DMS153 (cell line): ENCODE results near the gene GLUD1.
"Not testable (repeated sequence)": the region's sequence is repeated elsewhere in the genome, so short reads cannot be mapped to it uniquely, and the experiment has no call there.

Experiments
- DNase-seq: peaks from one replicate; lab custom pipeline; 2025; lab: John Stamatoyannopoulos, UW

The GLUD1 gene

DNA sequence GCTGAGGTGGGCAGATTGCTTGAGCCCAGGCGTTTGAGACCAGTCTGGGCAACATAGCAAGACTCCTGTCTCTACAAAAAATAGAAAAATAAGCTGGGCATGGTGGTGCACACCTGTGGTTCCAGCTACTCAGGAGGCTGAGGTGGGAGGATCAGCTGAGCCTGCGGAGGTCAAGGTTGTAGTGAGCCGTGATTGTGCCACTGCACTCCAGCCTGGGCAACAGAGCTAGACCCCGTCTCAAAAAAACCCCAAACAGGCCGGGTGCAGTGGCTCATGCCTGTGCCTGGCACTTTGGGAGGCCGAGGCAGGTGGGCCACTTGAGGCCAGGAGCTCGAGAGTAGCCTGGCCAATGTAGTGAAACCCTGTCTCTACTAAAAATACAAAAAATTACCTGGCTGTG is 51.1 kb downstream of the GLUD1 start:
- not testable (repeated sequence) for DNase-seq

DNA sequence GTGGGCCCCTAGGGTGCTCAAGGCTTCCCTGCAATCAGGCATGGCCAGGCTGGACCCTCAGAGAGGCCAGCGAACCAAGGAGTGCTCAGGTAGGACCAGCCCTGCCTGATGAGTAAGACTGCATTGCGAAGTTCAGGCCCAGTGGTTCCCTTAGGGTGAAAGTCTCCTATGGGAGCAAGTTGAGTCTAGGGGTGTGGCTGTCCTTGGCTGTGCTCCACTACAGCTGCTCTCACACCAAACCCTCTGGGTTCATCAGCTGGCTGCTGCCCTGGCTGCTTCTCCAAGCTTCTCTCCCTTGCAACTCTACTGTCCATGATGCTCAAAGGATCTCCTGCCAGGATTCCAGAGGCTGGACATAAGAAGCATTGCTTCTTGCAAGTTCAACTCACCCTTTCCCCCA is 55.9 kb downstream of the GLUD1 start:
- DNase-seq = no peak

DNA sequence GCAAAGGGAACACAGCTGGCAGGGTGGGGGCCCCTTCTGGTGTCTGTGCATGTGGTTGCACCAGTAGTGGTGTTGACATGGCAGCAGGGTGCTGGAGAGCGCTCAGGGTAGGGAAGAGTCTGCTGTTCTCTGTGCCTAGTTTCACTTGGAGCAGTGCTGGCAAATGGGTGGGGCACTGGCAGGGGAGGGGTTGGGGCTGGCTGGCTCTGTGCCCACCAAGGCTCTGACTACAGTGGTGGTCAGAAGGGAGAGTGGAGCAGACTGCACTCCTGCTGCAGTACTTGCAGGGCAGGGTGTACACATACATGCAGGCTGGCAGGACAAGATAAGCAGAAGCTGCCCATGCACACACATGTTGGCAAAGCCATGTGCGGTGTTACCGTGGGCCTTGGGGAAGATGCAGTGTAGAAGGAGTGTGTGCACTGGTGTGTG is 56.3 kb downstream of the GLUD1 start:
- DNase-seq = no peak

DNA sequence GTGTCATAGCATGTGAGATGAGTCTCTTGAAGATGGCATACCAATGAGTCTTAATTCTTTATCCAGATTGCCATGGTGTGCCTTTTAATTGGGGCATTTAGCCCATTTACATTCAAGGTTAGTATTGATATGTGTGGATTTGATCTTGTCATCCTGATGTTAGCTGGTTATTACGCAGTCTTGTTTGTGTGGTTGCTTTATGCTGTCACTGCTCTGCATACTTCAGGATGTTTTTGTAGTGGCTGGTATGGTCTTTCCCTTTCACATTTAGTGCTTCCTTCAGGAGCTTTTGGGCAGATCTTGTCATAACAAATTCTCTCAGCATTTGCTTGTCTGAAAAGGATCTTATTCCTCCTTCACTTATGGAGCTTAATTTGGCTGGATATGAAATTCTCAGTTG is 58.0 kb downstream of the GLUD1 start:
- no peak for DNase-seq

DNA sequence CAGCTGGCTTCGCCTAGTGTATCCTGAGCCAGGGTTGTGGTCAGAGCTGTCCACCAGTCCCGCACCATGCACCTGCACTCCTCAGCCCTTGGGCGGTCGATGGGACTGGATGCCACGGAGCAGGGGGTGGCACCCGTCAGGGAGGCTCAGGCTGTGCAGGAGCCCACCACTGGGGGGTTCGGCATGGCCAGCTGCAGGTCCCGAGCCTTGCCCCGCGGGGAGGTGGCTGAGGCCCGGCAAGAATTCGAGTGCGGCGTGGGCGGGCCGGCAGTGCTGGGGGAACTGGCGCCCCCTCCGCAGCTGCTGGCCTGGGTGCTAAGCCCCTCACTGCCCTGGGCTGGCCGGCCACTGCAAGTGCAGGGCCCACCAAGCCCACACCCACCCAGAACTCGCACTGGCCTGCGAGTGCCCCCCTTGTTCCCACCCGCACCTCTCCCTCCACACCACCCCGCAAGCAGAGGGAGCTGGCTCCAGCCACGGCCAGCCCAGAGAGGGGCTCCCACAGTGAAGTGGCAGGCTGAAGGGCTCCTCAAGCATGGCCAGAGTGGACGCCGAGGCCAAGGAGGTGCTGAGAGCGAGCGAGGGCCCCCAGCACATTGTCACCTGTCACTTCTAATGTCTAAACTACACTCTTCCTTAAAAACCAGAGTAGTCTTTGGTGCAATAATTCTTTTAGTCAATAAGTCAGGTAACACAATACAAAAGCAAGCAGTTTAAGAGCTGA is 63.6 kb downstream of the GLUD1 start:
- no peak for DNase-seq

DNA sequence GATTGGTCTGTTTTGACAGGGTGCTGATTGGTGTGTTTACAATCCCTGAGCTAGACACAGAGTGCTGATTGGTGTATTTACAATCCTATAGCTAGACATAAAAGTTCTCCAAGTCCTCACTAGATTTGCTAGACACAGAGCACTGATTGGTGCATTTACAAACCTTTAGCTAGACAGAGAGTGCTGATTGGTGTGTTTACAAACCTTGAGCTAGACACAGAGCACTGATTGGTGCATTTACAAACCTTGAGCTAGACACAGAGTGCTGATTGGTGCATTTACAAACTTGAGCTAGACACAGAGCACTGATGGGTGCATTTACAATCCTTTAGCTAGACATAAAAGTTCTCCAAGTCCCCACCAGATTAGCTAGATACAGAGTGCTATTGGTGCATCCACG is 64.2 kb downstream of the GLUD1 start:
- not testable (repeated sequence) for DNase-seq

DNA sequence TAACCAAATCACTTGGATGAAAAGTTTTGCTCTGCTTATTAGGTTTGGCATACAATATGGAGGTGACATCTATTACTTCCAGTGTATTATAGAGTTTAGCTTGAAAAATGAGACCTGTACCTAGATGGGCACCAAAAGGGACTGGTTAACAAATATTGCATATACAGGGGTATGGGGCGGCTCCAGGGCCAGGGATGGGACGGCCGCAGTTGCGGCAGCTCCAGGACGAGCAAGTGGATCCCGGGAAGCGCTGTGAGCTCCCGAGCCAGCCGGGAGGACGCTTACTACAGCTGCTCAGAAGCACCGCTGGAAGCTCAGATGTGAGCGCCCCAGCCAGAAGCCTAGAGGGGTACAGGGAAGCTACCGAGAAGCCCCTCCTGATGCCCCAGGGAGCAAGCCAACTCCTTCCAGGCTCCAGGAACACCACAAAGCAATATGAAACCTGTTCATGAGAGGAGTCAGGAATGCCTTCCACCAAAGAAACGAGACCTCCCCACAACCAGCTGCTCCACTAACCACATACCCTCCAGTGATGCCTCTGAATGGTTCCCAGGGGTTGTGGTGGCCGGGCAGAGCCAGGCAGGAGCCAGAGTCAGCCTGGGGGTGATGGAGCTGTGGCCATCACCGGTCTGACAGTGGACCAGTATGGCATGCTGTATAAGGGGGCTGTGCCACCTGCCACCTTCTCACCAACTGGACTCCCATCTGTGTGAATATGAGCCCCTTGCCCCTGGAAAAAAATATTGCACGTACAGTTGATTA is 67.7 kb downstream of the GLUD1 start:
- not testable (repeated sequence) for DNase-seq

DNA sequence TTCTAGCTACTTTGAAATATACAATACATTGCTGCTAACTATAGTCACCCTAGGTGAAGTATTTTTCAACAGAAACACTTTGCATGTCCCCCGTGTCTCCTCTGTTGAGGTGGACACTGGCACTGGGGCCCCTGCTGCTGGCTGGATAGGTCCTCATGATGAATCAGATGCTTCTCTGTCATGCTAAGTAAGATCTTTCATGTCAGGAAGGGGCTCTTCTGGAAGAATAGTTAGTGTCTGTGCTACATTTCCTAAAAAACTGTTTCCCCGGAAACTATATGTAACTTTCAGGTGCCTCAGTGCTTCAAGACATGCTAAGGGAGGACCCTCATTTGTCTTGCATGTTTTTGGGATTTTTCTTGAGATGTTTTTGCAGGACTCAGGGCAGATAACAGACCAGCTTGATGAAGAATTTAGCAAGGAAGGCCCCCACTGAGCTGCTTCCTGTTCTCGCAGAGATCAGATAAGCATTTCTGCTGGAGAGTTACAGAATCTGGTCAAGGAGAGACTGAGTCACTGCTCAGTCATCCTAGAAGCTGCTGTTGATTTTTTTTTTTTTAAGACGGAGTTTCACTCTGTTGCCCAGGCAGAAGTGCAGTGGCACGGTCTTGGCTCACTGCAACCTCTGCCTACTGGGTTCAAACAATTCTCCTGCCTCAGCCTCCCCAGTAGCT is 69.2 kb downstream of the GLUD1 start:
- DNase-seq = not testable (repeated sequence)

DNA sequence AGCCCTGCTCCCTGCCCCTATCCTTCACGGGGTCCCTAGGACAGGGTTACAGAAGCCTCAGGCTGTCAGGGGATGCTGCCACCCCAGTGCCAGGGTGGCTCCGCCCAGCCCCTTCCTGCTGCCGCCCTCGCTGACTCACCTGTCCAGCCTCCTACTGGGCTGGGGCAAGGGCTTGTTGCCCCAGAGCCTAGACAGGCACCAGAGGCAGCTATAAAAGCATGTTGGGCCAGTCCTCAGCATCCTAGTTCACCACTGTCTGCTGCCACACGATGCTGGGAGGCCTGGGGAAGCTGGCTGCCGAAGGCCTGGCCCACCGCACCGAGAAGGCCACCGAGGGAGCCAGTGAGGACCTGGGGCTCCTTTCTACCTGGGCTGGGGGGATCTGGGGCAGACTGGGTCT is 74.6 kb downstream of the GLUD1 start, which contains the start of gene FAM25A:
FAM25A (plus strand) TSS at position 239 of the 400 bp plus-strand sequence; CDS start at position 270, 31 bp downstream.
- DNase-seq = not testable (repeated sequence)

DNA sequence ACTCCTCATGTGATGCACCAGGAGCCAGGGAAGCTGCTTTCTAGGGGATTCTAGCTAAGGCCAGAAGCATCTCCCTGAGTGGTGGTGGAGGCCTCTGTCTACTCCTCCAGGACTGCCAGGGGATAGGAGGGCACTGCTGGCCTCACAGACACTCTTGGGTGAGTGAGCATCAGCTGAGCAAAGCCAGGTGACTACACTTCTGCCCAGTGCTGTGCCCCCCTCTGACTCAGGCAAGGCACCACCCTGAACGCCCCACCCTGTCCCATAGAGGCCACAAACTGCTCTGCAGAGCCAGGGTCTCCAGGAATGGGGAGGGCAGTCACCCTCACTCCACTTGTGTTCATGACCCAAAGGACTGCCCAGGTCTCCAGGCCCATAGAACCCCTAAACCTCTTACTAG is 75.1 kb downstream of the GLUD1 start:
- not testable (repeated sequence) for DNase-seq

DNA sequence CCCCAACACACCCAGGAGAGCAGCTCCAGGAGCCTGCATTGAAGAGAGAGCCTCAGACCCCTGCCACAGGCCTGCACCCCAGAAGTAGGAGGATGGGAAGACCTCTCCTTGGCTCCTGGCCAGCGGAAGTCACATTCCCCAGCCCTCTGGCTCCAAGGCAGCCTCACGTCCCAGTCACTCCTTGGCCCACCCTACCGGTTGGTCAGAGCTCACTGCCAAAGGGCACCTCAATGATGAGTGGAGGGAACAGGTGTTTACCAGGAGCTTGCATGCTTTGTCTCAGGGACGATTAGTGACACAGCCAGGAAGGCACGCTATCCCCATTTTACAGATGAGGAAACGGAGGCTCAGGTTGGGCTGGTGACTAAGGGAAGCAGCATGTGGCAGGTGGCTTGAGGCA is 75.6 kb downstream of the GLUD1 start:
- DNase-seq = not testable (repeated sequence)

DNA sequence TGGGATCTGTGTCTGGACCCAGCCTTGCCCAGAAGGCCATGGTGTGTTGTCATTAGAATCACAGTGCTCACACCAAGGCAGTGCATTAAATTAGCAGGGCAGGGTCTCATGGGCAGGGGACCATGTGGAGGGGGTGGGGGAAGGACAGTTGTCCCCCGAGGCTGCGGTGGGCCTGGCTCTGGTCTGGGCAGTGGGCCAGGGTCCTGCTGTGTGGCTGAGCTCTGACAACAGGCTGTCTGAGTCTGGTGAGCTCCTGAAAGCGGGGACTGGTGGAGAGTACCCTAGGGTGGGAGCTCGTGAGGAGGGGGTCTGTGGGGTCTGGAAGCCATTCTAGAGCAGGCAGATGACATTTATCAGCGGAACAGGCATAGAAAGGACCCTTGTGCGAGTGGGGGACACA is 76.5 kb downstream of the GLUD1 start:
- not testable (repeated sequence) for DNase-seq

DNA sequence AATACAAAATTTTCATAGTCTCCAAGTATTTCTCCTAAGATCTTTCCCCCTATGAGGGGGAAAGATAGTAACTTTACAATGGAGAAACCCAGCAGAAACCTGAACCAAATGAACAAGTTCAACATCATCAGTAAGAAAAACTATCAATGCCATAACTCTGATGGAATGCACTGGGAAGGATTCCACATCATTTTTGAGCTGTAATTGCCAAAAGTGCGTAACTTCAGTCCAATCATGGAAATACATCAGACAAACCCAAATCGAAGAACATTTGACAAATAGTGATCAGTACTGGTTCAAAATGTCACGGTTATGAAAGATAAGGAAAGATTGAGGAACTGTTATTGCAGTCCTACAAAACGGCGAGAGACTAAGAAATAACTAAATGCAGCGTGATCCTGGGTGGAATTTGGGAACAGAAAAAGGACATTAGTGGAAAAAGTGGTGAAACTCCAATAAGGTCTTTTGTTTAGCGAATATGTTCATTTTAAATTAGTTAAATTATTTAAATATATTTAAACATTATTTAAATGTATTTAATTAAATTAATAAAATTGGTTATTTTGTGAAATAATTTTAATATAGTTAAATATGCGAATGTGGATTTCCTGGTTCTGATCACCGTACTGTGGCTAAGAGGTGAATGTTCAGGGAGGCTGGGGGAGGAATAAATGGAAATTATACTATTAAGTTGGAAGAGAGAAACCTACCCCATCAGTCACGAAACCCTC is 79.5 kb downstream of the GLUD1 start:
- DNase-seq = not testable (repeated sequence)

DNA sequence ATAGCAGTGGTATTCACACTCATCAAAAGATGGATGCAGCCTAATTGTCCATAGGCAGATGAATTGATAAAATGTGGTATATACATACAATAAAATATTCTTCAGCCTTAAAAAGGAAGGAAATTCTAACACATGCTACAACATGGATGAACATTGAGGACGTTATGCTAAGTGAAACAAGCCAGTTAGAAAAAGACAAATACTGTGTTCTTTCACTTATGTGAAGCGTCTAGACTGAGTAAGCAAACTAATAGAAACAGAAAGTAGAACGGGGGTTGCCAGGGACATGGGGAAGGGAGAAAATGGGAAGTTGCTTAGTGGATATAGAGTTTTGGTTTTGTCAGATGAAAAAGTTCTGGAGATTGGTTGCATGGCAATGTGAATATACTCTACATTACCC is 81.1 kb downstream of the GLUD1 start:
- not testable (repeated sequence) for DNase-seq

DNA sequence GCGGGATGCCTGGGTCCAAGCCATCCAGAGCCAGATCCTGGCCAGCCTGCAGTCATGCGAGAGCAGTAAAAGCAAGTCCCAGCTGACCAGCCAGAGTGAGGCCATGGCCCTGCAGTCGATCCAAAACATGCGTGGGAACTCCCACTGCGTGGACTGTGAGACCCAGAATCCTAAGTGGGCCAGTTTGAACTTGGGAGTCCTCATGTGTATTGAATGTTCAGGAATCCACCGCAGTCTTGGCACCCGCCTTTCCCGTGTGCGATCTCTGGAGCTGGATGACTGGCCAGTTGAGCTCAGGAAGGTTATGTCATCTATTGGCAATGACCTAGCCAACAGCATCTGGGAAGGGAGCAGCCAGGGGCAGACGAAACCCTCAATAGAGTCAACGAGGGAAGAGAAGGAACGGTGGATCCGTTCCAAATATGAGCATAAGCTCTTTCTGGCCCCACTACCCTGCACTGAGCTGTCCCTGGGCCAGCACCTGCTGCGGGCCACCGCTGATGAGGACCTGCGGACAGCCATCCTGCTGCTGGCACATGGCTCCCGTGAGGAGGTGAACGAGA is 85.4 kb downstream of the GLUD1 start:
- DNase-seq = not testable (repeated sequence)

DNA sequence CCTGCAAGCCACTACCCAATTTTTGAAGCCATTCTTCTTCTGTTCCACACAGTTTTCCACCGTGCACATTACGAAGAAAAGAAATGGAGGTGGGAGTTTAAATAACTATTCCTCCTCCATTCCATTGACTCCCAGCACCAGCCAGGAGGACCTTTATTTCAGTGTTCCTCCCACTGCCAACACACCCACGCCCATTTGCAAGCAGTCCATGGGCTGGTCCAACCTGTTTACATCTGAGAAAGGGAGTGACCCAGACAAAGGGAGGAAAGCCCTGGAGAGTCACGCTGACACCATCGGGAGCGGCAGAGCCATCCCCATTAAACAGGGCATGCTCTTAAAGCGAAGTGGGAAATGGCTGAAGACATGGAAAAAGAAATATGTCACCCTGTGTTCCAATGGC is 86.3 kb downstream of the GLUD1 start:
- DNase-seq = not testable (repeated sequence)

DNA sequence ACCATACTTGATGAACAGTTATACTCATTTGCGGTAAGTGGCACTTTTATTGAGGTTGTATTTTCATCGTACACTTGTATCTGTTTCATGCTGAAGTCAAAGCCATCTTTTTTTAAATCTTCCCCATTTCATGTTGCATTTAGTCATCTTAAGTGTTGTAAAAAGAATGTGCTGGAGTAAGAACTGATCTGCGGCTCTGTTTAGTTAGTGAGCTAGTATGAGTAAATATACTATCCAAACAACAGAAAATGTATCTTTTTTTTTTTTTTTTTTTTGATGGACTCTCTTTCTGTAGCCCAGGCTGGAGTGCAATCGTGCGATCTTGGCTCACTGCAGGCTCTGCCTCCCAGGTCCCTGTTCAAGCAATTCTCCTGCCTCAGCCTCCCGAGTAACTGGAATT is 87.0 kb downstream of the GLUD1 start:
- not testable (repeated sequence) for DNase-seq

DNA sequence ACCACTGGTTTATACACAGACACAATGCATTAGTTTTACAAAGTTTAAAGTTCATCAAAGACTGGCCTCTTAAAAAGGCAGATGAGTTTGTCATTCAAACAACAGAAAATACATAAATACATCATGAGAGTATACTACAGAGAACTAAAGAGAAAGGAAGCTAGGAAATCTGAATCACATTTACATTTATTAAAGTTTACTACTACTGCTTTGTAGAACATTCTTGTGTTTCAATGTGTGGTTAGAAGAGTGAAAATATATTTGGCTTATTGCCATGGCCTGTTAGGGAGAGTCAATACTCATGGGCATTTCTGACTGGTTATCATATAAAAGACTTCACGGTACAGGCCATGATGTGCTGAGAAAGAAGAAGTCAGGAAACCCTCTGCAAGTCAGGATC is 87.5 kb downstream of the GLUD1 start:
- not testable (repeated sequence) for DNase-seq

DNA sequence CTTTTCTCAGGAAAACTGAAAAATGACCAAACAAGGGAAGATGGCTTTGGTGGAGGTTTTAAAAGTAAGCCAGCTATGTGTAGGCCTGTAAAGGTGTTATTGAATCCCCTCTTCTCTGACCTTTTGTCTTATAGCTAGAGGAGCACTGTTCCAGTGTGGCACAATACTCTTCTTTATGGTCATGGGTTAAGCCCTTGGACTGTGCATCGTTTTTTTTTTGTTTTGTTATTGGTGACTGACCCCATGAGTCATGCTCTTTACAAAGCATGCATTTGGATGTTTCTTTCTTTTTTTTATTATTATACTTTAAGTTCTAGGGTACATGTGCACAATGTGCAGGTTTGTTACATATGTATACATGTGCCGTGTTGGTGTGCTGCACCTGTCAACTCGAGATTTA is 94.2 kb downstream of the GLUD1 start:
- DNase-seq = no peak
